DND-41 (cell line): ENCODE measurements around the gene SPACA4.

Experiments used
- EZH2 ChIP-seq: IDR thresholded peaks from 3 replicates; pipeline ENCODE4 v1.6.1; 2012; ENCODE audit warnings: borderline replicate concordance, low read depth, mild to moderate bottlenecking, moderate library complexity, low read length, inconsistent platforms; ENCODE audit not compliant: severe bottlenecking
- TF ChIP-seq, protein P1 (sequence below): IDR thresholded peaks from 2 replicates; pipeline ENCODE4 v1.5.1; 2012; ENCODE audit warnings: borderline replicate concordance, low read length, moderate library complexity, mild to moderate bottlenecking; ENCODE audit not compliant: poor library complexity, severe bottlenecking; ENCODE audit errors: extremely low read depth

GRCh38 chr19:48627201-48627864, 20.8 kb downstream of the SPACA4 start:
- TF ChIP-seq, protein P1, sequence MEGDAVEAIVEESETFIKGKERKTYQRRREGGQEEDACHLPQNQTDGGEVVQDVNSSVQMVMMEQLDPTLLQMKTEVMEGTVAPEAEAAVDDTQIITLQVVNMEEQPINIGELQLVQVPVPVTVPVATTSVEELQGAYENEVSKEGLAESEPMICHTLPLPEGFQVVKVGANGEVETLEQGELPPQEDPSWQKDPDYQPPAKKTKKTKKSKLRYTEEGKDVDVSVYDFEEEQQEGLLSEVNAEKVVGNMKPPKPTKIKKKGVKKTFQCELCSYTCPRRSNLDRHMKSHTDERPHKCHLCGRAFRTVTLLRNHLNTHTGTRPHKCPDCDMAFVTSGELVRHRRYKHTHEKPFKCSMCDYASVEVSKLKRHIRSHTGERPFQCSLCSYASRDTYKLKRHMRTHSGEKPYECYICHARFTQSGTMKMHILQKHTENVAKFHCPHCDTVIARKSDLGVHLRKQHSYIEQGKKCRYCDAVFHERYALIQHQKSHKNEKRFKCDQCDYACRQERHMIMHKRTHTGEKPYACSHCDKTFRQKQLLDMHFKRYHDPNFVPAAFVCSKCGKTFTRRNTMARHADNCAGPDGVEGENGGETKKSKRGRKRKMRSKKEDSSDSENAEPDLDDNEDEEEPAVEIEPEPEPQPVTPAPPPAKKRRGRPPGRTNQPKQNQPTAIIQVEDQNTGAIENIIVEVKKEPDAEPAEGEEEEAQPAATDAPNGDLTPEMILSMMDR, result no peak
- no peak for TF ChIP-seq EZH2
